Measurements from ENCODE around the gene LRMDA. TPM values are rescaled to one million over a fixed set of nuclear protein-coding genes. Genes with fewer than 3 reads are reported as not detected.

LRMDA gene
- polyA plus RNA-seq, 2 of the 4 experiments (the other 2 are of a cell fraction), result 4.6 to 5.2 TPM

DNA sequence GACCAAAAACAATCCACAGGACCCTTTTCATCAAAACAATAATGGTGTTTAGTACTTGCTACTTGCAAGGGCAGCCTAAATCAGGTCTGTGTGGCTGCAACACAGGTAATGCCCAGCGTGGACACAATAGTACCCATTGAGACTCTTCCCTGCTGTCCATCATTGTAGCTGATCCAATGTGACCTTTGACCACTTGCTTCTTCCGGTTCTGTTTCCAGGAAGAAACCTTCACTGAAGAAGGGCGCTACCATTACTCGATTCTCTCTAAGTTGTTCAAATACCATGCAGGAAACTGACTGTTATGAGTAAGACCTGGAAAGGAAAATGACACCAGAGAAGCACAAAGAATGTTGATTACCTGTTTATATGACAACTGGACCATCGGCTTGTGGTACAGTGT, 1128.9 kb downstream of the LRMDA start (continued):
- no peak for TF ChIP-seq MAZ (IDR thresholded peaks at IDR 0.05; ENCODE audit: borderline replicate concordance, low read depth, low read length)
- no peak for TF ChIP-seq SREBF2 (IDR thresholded peaks at IDR 0.05)

GRCh38 chr10:76563286-76563685, 1131.9 kb downstream of the LRMDA start:
- no peak for TF ChIP-seq CBX8 (IDR thresholded peaks at IDR 0.05)
- TF ChIP-seq MAFK (IDR thresholded peaks at IDR 0.05; ENCODE audit: partially characterized antibody), result peak; percentile 84
- TF ChIP-seq NFE2L2 (conservative IDR thresholded peaks at IDR 0.05; ENCODE audit: low read length), result no peak
- no peak for TF ChIP-seq RFX5 (IDR thresholded peaks at IDR 0.05)
- H3K4me1 ChIP-seq, result peaks cover 9% of the 10 kb centered on the region; the same call in 1 of the 3 replicates
- H3K4me3 ChIP-seq, result no peak overlapping the region
- no peak overlapping the region for H3K4me2 ChIP-seq
- ATAC-seq, result no peak
- CTCF ChIA-PET, result no interaction called here
- no peak for DNase-seq (ENCODE audit: low read depth in 1 of 2, low spot score in 1 of 2)
- FAIRE-seq, result no peak
- POLR2A ChIA-PET, result no interaction called here
- no peaks in the 10 kb centered on the region for H3K9me3 ChIP-seq
- no peak overlapping the region for H3K27ac ChIP-seq

DNA sequence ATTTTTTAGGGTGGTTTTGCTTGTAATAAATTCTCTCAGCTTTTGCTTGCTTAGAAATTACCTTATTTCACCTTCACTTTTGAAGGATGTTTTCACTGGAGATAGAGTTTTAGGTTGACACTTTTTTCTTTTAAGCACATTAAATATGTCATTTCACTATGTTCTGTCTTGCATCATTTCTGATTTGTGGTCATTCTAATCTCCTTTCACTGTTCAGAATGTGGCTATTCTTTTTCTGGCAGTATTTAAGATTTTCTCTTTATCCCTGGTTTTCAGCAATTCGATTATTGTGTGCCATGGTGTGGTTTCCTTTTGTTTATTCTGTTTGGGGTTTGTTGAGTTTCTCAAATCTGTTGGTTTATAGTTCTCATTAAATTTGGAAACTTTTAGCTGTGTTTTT, 1140.6 kb downstream of the LRMDA start:
- DNase-seq (ENCODE audit: low read depth in 1 of 2, low spot score in 1 of 2) (no peak), FAIRE-seq (no peak), ATAC-seq (no peak)
- 3% methylated on average over 1 of the region's 1 CpG for WGBS (ENCODE audit: missing lambda C conversion rate)
- Histone ChIP-seq H3K4me2 (no peak overlapping the region), H3K27ac (no peak overlapping the region), H3K4me1 (no peaks in the 10 kb centered on the region), H3K4me3 (no peak overlapping the region), H3K9me3 (no peaks in the 10 kb centered on the region; the same call in 2 of the 3 replicates)
- TF ChIP-seq ZC3H11A (IDR thresholded peaks at IDR 0.05) (no peak), HMGXB4 (CRISPR knock-in tag; IDR thresholded peaks at IDR 0.05; ENCODE audit: borderline replicate concordance) (no peak), SMC3 (IDR thresholded peaks at IDR 0.05) (no peak), HOXB5 (CRISPR knock-in tag; IDR thresholded peaks at IDR 0.05) (no peak)
- ChIA-PET POLR2A (no interaction called here), CTCF (no interaction called here)

DNA sequence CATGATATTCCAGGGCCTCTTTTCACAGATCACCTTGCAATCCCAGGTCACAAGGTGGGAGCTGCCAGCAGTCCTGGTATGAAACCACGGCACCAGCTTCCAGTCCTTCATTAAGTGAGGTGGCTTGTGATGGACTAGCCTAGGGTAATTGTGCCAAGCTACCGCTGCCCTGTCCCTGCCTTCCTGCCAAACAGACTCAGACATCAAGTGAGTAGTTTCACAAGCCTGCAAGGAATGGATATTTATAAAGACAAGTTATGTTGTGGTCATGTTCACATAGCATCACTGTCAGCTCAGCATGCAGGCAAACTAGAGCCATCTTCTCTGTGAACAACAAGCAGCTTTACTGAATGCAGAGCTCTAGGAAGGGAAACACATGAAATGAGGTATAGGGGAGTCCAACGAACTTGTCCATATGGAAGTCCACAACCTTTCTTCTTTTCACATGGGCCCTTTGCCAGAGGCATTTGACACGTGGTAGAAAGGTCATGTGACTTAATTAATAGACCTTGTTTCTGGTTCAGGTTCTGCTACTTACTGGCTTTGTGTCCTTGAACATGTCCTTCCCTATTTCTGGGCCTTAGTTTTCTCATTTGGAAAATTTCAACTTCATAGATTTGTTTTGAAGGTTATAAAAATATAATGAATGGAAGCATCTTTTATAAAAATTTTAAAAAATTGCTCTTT, 1145.0 kb downstream of the LRMDA start:
- no peak for ATAC-seq
- H3K9me3 ChIP-seq, result no peaks in the 10 kb centered on the region; the same call in 2 of the 3 replicates
- H3K4me2 ChIP-seq, result no peak overlapping the region
- TF ChIP-seq FOSB (CRISPR knock-in tag; IDR thresholded peaks at IDR 0.05) (no peak), HES2 (IDR thresholded peaks at IDR 0.05) (no peak)
- TF ChIP-seq, protein P1, sequence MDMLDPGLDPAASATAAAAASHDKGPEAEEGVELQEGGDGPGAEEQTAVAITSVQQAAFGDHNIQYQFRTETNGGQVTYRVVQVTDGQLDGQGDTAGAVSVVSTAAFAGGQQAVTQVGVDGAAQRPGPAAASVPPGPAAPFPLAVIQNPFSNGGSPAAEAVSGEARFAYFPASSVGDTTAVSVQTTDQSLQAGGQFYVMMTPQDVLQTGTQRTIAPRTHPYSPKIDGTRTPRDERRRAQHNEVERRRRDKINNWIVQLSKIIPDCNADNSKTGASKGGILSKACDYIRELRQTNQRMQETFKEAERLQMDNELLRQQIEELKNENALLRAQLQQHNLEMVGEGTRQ (IDR thresholded peaks at IDR 0.05), result peak; percentile 58
- no peak overlapping the region for H3K27ac ChIP-seq
- H3K4me3 ChIP-seq, result no peak overlapping the region
- ChIA-PET POLR2A (no interaction called here), CTCF (no interaction called here)
- DNase-seq (ENCODE audit: low read depth in 1 of 2, low spot score in 1 of 2), result no peak
- no peak for FAIRE-seq
- H3K4me1 ChIP-seq, result peaks cover 4% of the 10 kb centered on the region
- WGBS (ENCODE audit: missing lambda C conversion rate), result 31% methylated on average over 4 of the region's 4 CpGs

DNA sequence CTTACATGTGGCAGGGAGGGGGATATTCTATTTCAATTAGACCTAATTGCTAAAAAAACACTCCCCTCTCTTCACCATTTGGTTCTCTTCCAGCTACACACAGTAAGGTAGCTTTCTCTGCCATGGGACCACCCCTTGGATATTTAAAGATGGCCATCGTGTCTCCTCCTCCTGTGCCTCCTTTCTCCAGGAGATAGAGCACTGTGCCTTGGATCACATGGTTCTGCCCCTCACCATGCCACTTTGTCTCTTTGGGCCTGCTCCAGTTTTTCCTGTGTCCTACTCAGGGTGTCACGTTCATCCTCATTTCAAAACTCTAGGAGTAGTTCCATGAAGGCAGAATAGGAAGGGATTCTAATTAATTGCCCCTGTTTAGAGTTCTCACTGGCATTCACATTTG, 1146.0 kb downstream of the LRMDA start:
- H3K4me1 ChIP-seq, result peaks cover 14% of the 10 kb centered on the region
- no peak for DNase-seq (ENCODE audit: low read depth in 1 of 2, low spot score in 1 of 2)
- no peak overlapping the region for H3K27ac ChIP-seq
- no peak overlapping the region for H3K4me2 ChIP-seq
- TF ChIP-seq HEYL (CRISPR knock-in tag; IDR thresholded peaks at IDR 0.05), result no peak
- no peak for TF ChIP-seq RARB (CRISPR knock-in tag; IDR thresholded peaks at IDR 0.05)
- TF ChIP-seq HOXB13 (CRISPR knock-in tag; IDR thresholded peaks at IDR 0.05; ENCODE audit: low read depth), result no peak
- no peak for TF ChIP-seq HES2 (IDR thresholded peaks at IDR 0.05)
- TF ChIP-seq MAFK (IDR thresholded peaks at IDR 0.05; ENCODE audit: partially characterized antibody), result no peak
- TF ChIP-seq CBX2 (IDR thresholded peaks at IDR 0.05; ENCODE audit: borderline replicate concordance, low read depth), result no peak
- TF ChIP-seq, protein P2, sequence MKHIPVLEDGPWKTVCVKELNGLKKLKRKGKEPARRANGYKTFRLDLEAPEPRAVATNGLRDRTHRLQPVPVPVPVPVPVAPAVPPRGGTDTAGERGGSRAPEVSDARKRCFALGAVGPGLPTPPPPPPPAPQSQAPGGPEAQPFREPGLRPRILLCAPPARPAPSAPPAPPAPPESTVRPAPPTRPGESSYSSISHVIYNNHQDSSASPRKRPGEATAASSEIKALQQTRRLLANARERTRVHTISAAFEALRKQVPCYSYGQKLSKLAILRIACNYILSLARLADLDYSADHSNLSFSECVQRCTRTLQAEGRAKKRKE (CRISPR knock-in tag; IDR thresholded peaks at IDR 0.05; ENCODE audit: low read depth), result no peak
- ChIA-PET CTCF (no interaction called here), POLR2A (no interaction called here)
- 53% methylated on average over 2 of the region's 2 CpGs for WGBS (ENCODE audit: missing lambda C conversion rate)
- no peaks in the 10 kb centered on the region; the same call in 2 of the 3 replicates for H3K9me3 ChIP-seq
- no peak overlapping the region for H3K4me3 ChIP-seq
- FAIRE-seq, result no peak
- no peak for ATAC-seq

Data from A549 (cell line).